C4-2B (cell line): ENCODE data around the gene RSPH10B2.

ENCODE experiments used
- CTCF ChIP-seq: fragments of 450-650 bp; conservative IDR thresholded peaks from 2 replicates; pipeline ENCODE4 v1.5.1; 2017; ENCODE audit warnings: mild to moderate bottlenecking
- ZFX ChIP-seq: fragments of 450-650 bp; IDR thresholded peaks from 2 replicates; pipeline ENCODE4 v1.6.1; 2017

- TF ChIP-seq CTCF (no peak), ZFX (no peak)
Measured at GRCh38 chr7:6831018-6831725, 77.3 kb downstream of the RSPH10B2 start.
